Measurements from ENCODE around the gene PALM.
"Not testable (repeated sequence)": the region's sequence is repeated elsewhere in the genome, so short reads cannot be mapped to it uniquely, and the experiment has no call there.

DNA sequence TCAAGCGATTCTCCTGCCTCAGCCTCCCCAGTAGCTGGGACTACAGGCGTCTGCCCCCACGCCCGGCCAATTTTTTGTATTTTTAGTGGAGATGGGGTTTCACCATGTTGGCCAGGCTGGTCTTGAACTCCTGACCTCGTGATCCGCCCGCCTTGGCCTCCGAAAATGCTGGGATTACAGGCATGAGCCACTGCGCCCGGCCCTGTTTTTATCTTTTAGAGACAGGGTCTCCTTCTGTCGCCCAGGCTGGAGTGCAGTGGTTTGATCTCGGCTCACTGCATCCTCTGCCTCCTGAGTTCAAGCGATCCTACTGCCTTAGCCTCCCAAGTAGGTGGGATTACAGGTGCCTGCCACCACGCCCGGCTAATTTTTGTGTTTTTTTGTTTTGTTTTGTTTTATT, 10.2 kb upstream of the PALM start:
- TF ChIP-seq MXI1 (IDR thresholded peaks at IDR 0.05; ENCODE audit: low read depth, low read length); ZNF146 (CRISPR knock-in tag; IDR thresholded peaks at IDR 0.05; ENCODE audit: unreplicated experiment); PCBP2 (IDR thresholded peaks at IDR 0.05; ENCODE audit: low read depth, low read length, poor library complexity, severe bottlenecking); EP300 (IDR thresholded peaks at IDR 0.05; ENCODE audit: low read length): not testable (repeated sequence)
- TF ChIP-seq, protein P1, sequence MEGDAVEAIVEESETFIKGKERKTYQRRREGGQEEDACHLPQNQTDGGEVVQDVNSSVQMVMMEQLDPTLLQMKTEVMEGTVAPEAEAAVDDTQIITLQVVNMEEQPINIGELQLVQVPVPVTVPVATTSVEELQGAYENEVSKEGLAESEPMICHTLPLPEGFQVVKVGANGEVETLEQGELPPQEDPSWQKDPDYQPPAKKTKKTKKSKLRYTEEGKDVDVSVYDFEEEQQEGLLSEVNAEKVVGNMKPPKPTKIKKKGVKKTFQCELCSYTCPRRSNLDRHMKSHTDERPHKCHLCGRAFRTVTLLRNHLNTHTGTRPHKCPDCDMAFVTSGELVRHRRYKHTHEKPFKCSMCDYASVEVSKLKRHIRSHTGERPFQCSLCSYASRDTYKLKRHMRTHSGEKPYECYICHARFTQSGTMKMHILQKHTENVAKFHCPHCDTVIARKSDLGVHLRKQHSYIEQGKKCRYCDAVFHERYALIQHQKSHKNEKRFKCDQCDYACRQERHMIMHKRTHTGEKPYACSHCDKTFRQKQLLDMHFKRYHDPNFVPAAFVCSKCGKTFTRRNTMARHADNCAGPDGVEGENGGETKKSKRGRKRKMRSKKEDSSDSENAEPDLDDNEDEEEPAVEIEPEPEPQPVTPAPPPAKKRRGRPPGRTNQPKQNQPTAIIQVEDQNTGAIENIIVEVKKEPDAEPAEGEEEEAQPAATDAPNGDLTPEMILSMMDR (IDR thresholded peaks at IDR 0.05 in 2 of 3, conservative IDR thresholded peaks at IDR 0.05 in 1 of 3; ENCODE audit: insufficient read depth in 2 of 3, low read depth in 1 of 3, low read length in 3 of 3), result not testable (repeated sequence)

All from K562 (cell line).